Mammary epithelial cell (primary cell): Measurements from ENCODE around the gene ACSF3.

Experiments
- EZH2 ChIP-seq: IDR thresholded peaks from 2 replicates; pipeline ENCODE4 v1.6.1; 2012; ENCODE audit warnings: low read length, inconsistent platforms, borderline replicate concordance
- TF ChIP-seq, protein P1 (sequence below), 2 donors: IDR thresholded peaks in 1 of 2; conservative IDR thresholded peaks in 1 of 2; 2 replicates each; pipeline ENCODE4 v1.5.1; 2011 to 2012; ENCODE audit warnings: inconsistent platforms in 2 of 2, low read length in 2 of 2, mild to moderate bottlenecking in 2 of 2, control low read depth in 1 of 2, low read depth in 1 of 2; ENCODE audit not compliant: insufficient read depth in 1 of 2; ENCODE audit errors: extremely low read depth in 1 of 2

DNA sequence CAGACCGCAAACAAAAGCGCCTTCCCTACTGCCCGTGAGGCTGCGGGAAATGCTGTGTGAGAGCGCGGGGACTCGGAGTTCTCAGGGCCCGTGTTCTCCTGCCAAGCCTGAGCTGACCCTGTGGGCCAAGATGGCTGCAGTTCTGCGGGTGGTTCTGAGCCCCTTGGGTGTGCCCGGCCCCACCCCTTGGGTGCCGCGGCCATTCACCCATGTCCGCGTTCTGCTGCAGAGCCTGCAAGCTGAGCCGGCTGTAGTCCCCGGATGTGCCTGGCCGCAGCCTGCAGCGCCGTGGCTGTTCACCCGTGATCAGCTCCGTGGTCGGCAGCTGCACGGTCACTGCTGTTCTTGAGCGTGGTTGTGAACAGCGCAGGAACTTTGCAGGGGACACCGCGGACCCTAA is 20.0 kb downstream of the ACSF3 start:
- TF ChIP-seq EZH2 = no peak
- TF ChIP-seq, protein P1, sequence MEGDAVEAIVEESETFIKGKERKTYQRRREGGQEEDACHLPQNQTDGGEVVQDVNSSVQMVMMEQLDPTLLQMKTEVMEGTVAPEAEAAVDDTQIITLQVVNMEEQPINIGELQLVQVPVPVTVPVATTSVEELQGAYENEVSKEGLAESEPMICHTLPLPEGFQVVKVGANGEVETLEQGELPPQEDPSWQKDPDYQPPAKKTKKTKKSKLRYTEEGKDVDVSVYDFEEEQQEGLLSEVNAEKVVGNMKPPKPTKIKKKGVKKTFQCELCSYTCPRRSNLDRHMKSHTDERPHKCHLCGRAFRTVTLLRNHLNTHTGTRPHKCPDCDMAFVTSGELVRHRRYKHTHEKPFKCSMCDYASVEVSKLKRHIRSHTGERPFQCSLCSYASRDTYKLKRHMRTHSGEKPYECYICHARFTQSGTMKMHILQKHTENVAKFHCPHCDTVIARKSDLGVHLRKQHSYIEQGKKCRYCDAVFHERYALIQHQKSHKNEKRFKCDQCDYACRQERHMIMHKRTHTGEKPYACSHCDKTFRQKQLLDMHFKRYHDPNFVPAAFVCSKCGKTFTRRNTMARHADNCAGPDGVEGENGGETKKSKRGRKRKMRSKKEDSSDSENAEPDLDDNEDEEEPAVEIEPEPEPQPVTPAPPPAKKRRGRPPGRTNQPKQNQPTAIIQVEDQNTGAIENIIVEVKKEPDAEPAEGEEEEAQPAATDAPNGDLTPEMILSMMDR (conservative IDR thresholded peaks at IDR 0.05 in 1 of 2, IDR thresholded peaks at IDR 0.05 in 1 of 2; ENCODE audit: extremely low read depth in 1 of 2, insufficient read depth in 1 of 2, low read depth in 1 of 2, low read length in 2 of 2) = no peak
